GM18907 (cell line): Measurements from ENCODE around the gene ANO6.
A peak's percentile ranks its signal among the peaks of the same experiment; 100 is the strongest.
"Not testable (repeated sequence)": the region's sequence is repeated elsewhere in the genome, so short reads cannot be mapped to it uniquely, and the experiment has no call there.

Experiments used
- ATAC-seq: cut with Tn5 transposase; IDR thresholded peaks from one replicate; pipeline ENCODE4 v1.9.1; 2021; ENCODE audit warnings: mild to moderate bottlenecking, moderate library complexity; ENCODE audit not compliant: unreplicated experiment

The ANO6 gene

GRCh38 chr12:45235087-45236025 is 19.5 kb downstream of the ANO6 start:
- ATAC-seq: no peak

GRCh38 chr12:45236383-45236782 is 20.5 kb downstream of the ANO6 start:
- ATAC-seq: not testable (repeated sequence)

- no peak for ATAC-seq
These were observed 26.3 kb downstream of the ANO6 start for GRCh38 chr12:45242180-45242579.

GRCh38 chr12:45243963-45244362 is 28.1 kb downstream of the ANO6 start:
- no peak for ATAC-seq

GRCh38 chr12:45244561-45245343 is 28.9 kb downstream of the ANO6 start:
- ATAC-seq: peak; percentile 86

- ATAC-seq: no peak
These were observed 30.3 kb downstream of the ANO6 start for GRCh38 chr12:45246236-45246635.

- ATAC-seq: no peak
These were observed 31.7 kb downstream of the ANO6 start for GRCh38 chr12:45247589-45247988.

- no peak for ATAC-seq
These were observed 32.2 kb downstream of the ANO6 start for GRCh38 chr12:45248095-45248494.

GRCh38 chr12:45254254-45254653 is 38.4 kb downstream of the ANO6 start:
- no peak for ATAC-seq

- peak; percentile 13 for ATAC-seq
These were observed 40.8 kb downstream of the ANO6 start for GRCh38 chr12:45256721-45257120.

- peak; percentile 86 for ATAC-seq
These were observed 41.5 kb downstream of the ANO6 start for GRCh38 chr12:45257185-45257930.

- ATAC-seq: no peak
These were observed 43.8 kb downstream of the ANO6 start for GRCh38 chr12:45259675-45260074.

- no peak for ATAC-seq
These were observed 44.4 kb downstream of the ANO6 start for GRCh38 chr12:45260104-45260815.

GRCh38 chr12:45260854-45261253 is 45.0 kb downstream of the ANO6 start:
- ATAC-seq: no peak

GRCh38 chr12:45262185-45262584 is 46.3 kb downstream of the ANO6 start:
- ATAC-seq: not testable (repeated sequence)

GRCh38 chr12:45263587-45263986 is 47.7 kb downstream of the ANO6 start:
- ATAC-seq: no peak

GRCh38 chr12:45268672-45269411 is 52.9 kb downstream of the ANO6 start:
- ATAC-seq: peak; percentile 76

GRCh38 chr12:45269412-45269751 is 53.5 kb downstream of the ANO6 start:
- no peak for ATAC-seq

GRCh38 chr12:45270951-45271350 is 55.1 kb downstream of the ANO6 start:
- ATAC-seq: no peak

GRCh38 chr12:45273717-45274271 is 57.9 kb downstream of the ANO6 start:
- no peak for ATAC-seq
